SW480 (cell line): ENCODE results near the gene FTO.

Experiments used
- DNase-seq: peaks from one replicate; pipeline ENCODE4 v3.0.0-alpha.2; 2016; ENCODE audit warnings: low spot score

Gene FTO

DNA sequence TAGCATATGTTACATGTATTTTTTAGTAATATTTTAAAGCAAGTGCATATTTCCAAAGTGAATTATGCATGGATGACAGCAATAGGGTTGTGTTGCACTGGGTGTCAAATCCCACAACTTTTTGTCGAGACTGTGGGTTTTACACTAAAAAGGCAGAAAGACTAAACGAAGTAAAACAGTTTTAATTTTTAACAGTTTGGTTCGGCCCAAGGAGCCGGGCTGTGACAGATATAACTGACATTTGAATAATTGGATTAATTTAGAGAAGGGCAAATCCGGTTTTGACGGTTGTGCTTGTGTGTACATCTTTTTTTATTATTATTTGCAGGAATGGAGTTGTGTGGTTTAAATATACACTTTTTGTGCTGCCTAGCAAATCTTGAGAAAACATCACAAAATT lies 263.6 kb downstream of the FTO start:
- no peak for DNase-seq

DNA sequence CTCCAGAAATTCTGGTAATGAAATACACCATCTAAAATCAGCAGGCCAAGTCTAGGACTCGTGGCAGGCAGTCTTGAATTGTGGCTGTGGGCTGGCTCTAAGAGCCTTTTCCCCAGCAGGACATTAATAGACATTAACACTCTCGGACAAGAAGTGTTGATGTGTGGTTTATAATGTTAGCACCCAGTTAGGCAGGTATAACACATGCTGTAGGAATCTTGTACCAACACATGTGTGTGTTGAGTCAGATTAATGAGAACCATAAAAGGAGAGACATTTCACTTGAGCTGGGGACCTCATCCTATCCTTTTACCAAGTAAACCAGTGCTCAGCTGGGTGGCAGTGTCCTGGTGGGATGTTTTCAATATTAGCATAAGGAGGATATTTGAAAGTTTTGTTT lies 264.5 kb downstream of the FTO start:
- no peak for DNase-seq

DNA sequence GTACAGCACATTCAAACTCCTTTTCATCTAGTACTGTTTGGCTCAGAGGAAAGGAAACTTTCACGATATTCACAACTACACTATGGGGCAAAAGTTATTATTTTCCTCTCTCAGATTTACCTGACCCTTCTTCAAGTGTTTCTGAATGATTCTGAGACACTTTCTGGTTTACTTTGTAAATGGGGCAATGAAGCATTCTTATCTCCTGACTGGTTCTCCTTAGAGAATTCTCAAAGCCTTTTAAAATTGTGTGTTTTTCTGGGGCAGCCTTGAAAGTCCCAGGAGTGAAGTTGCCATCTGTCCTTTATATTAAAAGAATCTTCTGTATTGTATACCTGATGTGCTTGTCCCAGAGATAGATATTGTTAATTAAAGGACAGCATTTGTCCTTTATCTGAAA lies 264.9 kb downstream of the FTO start:
- no peak for DNase-seq

DNA sequence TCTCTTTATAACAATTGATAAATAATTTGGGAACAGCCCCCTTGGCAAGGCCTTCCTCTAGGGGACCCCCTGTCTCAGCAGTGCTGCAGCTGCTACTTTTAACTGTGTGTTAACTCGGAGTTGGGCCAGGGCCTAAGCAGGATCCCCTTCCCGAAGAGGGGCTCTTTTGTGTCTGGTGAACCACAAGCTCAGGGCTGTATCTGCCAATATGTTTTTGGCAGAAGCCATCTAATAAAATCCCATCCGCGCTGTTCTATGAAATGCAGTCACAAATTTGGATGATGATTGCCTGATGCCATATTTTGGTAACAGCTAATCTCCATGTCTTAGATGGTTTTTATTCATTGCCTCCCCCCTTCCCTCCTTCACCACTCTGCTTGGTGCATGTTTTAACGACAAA lies 267.7 kb downstream of the FTO start:
- no peak for DNase-seq

DNA sequence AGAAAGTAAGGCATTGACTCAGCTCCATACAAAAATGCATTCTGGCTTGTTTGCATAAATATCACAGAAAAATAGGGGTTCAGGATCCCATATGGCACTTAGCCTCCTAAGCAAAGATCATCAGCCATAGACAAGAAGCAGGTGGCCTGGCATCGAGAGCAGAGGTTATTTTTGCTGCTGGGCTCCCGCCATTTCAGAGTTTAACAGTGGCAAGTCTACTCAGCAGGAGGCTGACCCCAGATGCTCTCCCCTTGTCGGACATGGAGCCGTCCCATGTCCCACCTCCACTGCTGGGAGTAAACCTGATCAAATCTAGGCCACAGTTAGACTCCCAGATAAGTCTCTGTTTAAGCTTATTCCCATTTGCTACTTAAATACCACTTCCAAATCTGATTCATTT lies 269.1 kb downstream of the FTO start:
- no peak for DNase-seq

DNA sequence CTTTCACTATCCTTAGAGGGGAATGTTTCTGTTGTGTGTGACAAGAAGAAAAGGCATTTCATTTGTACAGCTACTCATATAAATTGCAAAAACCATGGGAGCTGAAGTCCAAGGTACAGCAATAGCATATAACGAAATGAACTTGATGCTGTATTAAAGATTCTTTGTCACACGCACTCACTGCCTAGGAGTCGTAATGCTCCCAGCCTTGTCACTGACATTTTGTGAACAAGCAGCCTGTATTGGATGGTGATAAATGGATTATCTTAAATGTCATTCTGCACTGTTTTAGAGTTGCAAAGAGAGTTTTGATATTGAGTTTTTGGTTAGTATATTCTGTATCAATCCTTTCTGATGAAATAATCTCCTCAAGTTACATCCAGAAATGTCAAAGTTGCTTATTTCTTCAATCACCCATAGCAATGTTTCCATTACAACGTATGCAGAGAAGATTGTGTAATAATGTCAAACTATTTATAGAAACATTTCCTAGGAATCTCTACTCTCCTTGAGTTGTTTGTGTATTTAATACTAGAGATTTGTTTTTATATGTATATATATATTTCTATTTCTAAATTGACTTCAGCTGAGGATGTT lies 270.6 kb downstream of the FTO start:
- DNase-seq, result no peak

- no peak for DNase-seq
These were observed 276.7 kb downstream of the FTO start for GRCh38 chr16:53980675-53981074.

DNA sequence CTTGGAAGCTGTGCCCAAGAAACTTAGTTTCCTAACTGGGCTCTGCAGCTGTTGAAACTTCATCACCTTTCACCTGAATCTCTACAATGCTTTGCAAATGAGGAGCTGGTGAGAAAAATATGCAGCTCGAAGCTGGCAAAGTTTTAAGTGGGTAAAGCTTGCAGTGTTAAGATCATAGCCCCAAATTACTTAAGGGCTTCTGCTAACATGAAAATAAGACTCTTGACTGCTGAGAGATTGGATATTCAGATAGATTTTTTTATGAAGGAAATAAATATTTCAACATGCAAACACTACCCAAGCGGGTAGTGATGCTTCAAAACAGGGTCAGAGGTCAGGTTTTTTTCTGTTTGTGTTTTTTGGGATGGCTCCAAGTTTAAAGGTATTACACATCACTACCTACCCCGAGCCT lies 278.7 kb downstream of the FTO start:
- DNase-seq, result no peak

DNA sequence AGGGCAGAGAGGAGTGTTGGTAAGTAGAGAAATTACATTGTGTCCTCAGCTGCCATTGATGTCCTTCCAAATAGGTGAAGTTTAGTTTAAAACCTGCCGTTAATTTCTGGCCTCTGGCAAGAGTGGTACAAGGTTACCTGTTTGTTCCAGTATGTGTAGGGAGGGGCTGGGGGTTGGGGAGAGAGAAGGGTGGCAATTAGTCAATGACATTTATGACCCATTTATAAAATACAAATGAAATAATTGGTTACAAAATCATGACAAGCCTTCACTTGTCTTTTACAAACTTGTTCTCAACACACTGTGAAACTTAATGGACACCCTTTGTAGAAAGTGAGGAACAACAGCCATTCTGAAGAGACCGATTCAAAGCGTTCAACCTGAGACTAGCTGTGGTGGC lies 281.0 kb downstream of the FTO start:
- no peak for DNase-seq

GRCh38 chr16:53985861-53986260 lies 281.9 kb downstream of the FTO start:
- no peak for DNase-seq

DNA sequence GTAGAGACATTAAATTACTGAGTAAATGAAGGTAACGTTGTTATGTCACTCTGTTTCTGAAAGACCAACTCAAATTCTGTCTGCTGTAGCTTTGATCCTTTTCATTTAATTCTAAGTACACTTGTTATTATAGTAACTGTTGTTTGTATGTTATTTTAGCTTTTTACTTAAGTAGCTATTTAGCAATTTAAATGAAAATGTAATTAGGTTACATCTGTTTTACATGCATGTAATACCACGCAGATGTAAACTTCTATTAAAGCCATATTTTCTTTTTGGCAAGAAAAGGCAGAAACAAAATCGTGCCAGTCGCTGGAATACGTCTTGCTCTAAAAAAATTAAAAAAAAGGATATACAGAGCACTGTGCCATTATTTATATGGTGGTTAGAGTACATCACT lies 282.8 kb downstream of the FTO start:
- no peak for DNase-seq

DNA sequence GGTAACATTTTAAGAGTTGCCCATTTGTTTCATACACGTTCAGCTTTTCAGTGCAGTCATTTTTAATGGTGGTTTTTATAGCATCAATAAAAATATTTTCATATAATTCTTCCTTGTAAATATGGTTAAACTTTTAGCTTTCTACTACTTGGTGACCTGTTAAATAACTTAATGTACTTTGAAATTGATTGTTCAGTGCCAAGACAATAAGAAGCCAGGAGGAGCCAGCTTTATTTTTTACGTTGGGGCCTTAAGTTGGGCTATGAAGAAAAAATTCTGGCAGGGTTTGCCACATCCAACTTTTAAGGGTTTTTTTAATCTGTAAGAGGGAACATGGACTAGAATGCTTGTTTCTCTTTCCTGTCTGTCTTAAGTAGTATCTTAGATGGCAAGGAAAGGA lies 284.2 kb downstream of the FTO start:
- no peak for DNase-seq

DNA sequence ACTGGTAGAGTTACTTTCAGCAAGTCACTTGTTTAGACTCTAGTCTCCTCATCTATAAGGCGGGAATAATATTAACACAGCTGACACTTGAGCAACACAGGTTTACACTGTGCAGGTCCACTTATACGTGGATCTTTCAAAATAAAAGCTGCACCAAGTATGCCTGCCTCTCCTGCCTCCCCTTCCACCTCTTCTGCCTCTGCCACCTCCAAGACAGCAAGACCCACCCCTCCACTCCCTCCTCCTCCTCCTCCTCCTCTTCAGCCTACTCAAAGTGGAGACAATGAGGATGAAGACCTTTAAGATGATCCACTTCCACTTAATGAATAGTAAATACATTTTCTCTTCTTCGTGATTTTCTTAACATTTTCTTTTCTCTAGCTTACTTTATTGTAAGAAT lies 285.6 kb downstream of the FTO start:
- DNase-seq, result no peak

DNA sequence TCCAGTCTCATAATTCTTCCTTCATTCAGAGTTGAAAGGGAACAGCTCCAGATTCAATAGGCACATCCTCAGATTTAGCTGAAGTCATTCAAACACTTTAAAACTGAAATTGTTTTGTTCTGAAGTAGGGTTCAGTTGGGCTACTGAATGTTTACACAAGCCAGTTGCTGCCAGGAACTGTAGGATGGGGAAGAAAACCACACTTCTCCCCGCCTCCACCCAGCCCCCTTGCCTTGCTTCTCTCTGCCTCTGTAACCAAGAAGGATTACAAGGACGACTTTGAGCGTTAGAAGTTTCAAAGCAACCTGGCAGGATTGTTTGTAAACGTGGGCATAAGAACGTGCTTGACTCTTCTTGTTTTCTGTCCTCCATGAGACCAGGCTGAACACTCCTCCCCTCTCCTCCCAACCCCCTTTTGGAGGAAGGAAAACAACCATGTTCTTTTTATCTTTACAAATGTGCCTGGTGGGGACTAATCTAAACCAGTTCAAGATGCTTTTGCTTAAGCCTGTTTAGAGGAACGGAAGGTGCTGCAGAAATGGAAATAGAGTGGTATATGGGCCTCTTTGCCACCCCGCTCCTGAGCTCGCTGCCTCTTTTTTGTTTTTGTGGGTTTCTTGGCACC lies 287.9 kb downstream of the FTO start:
- DNase-seq, result no peak

DNA sequence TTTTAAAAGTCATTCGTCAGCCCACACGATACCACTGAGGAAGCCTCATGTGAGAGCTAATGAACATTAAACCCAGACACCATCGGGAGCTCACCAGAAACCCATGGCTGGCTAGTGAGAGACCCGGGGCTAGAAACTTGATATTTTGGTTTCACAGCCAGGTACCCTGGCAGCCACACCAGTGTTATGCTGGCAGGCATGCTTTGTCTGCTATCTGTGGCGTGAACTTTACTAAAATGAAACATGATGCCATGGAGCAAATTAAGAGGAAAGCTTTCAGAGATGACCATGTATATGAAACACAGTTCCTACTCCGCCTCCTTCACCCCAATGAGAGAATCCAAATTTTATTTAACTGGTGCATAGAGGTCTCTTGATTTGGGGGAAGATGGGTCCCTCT lies 291.4 kb downstream of the FTO start:
- no peak for DNase-seq

DNA sequence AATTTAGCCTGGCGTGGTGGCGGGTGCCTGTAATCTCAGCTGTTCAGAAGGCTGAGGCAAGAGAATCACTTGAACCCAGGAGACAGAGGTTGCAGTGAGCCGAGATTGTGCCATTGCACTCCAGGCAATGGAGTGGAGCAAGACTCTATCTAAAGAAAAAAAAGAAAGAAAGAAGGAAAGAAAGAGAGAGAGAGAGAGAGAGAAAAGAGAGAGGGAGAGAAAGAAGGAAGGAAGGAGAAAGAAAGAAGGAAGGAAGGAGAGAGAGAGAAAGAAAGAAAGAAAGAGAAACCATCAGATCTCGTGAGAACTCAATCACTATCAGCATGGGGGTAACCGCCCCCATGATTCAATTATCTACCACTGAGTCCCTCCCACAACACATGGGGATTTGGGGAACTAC lies 293.0 kb downstream of the FTO start:
- no peak for DNase-seq

DNA sequence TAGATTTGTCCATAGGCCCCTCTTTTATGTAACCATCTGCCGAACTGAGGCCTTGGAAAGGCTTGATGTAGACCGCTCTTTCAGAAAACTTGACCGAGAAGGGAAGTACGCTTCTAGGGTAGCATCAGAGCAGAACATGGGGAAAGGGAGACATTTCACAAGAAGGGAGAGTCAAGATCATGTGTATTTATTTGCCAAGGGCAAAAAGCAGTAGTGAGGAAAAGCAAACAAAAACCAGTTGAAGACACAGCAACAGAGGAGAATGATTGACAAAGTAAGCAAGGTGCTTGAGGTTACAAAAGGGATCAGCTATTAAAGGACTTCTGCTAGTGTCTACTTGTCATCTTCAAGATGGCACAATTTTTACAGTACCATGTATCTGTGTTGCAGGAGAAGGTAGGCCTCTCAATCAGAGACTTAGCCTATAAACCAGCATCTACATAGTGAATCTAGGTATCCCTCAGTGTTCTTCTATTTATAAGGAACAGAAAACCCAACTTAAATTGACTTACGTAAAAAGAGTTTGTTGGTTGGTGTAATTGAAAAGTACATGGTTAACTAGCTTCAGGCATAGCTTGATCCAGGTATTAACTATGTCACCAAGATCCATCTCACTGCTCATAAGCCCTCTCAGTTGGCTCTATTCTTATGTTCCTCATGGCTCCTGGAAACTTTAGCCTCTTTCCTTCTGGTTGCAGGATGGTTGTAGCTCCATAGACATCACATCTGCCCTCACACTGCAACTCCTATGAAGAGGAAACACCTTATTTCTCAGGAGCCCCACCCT lies 294.3 kb downstream of the FTO start:
- no peak for DNase-seq

DNA sequence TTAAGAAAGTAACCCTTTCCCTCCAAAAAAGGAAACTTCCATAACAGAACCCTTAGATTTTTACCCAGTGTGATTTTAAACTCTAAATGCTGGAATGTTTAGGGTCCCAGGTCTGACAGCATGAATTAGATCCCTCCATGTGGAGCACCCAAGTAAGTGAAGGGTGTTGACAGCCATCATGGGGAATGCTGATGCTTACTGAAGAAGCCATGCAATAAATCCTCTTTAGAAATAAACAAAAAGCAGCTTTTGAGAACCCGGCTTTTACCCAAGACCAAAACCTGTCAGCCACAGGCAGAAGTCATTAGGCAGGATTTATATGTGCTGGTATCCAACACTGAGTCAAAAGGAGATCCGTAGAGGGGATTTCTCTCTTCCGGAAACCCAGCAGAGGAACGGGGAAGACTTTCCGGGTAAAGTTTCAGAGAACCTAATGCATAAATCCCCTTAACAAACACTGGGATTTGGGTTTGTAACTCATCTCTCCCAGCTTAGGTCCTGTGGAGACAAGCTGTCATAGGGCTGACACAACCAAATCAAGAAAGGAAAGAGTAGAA lies 295.1 kb downstream of the FTO start:
- no peak for DNase-seq

- DNase-seq, result no peak
These were observed 295.9 kb downstream of the FTO start for GRCh38 chr16:53999841-54000240.

DNA sequence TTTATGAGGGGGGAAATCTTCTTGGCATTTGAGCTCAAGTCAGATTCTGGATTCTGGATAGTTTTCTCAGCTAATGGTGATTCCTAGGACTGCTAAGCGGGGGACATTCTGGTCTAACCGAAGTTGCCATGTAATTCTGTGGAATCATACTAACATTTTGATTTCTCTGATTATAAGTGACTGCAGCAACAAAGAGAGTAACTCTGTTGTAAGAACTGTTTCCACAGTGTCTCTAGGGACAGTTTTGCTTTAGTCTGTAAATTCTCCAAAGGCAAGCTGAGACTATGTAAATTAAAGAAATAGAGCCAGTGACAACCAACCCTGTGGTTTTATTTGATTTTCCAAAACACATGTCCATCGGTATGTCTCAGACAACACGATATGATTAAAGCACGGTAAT lies 296.4 kb downstream of the FTO start:
- no peak for DNase-seq

DNA sequence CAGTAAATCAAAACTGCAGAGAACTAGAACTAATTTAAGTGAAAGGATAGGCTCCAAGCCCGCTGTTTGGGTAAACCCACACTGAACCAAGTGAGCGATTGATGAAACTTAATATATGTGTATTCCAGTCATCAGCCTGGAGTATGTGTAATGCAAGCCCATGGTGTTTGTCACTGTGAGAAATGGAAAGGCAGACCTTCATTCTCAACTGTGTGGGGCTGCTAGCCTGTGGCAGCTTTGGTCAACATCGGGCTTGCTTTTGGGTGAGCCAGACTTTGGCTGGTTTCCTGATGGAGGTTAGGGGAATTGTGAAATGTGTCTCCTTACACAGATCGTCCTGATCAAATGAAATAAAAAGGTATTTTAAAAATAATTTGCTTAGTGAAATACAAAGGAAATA lies 302.7 kb downstream of the FTO start:
- no peak for DNase-seq

- DNase-seq, result no peak
These were observed 303.5 kb downstream of the FTO start for GRCh38 chr16:54007504-54007903.

- DNase-seq, result no peak
These were observed 305.7 kb downstream of the FTO start for GRCh38 chr16:54009464-54010176.
